K562 (cell line): ENCODE measurements around the gene ARRB2. TPM values are rescaled to one million over a fixed set of nuclear protein-coding genes. Genes with fewer than 3 reads are reported as not detected.

Experiments used
- BCL6 ChIP-seq: fragments of 250-450 bp; sonication (Bioruptor Pico); IDR thresholded peaks from 2 replicates; pipeline ENCODE4 v1.4.0; 2020
- COPS2 ChIP-seq: fragments of 450-650 bp; conservative IDR thresholded peaks from 2 replicates; pipeline ENCODE4 v1.6.1; 2016; ENCODE audit warnings: mild to moderate bottlenecking, moderate library complexity
- MBD1 ChIP-seq: fragments of 250-450 bp; sonication (Bioruptor Pico); IDR thresholded peaks from 2 replicates; pipeline ENCODE4 v1.8.0; 2022; ENCODE audit warnings: inconsistent platforms
- MGA ChIP-seq: fragments of 450-650 bp; IDR thresholded peaks from 2 replicates; pipeline ENCODE4 v1.6.1; 2016; ENCODE audit warnings: mild to moderate bottlenecking, moderate library complexity
- RBM25 ChIP-seq: fragments of 200-400 bp; formaldehyde crosslinking; IDR thresholded peaks from 2 replicates; pipeline ENCODE4 v1.6.1; 2018; ENCODE audit warnings: low read length, low read depth, moderate library complexity; ENCODE audit not compliant: severe bottlenecking
- SIN3A ChIP-seq, 2 experiments: fragments of 150-350 bp in 1 of 2; IDR thresholded peaks; 2 replicates each; pipeline ENCODE4 v1.6.1; 2011 to 2016; ENCODE audit warnings: borderline replicate concordance in 2 of 2, low read depth in 2 of 2, low read length in 2 of 2, mild to moderate bottlenecking in 2 of 2, moderate library complexity in 2 of 2; ENCODE audit not compliant: control insufficient read depth in 1 of 2
- ZNF398 ChIP-seq: fragments of 250-450 bp; sonication (Bioruptor Pico); IDR thresholded peaks from 2 replicates; pipeline ENCODE4 v1.8.0; 2021; ENCODE audit warnings: moderate library complexity, mild to moderate bottlenecking, inconsistent platforms
- ZNF444 ChIP-seq: fragments of 250-450 bp; sonication (Bioruptor Pico); IDR thresholded peaks from 2 replicates; pipeline ENCODE4 v1.4.0; 2020; ENCODE audit warnings: mild to moderate bottlenecking, moderate library complexity
- ZNF445 ChIP-seq: fragments of 250-450 bp; sonication (Bioruptor Pico); IDR thresholded peaks from 2 replicates; pipeline ENCODE4 v1.4.0; 2020; ENCODE audit warnings: low read depth, mild to moderate bottlenecking, moderate library complexity
- ZNF586 ChIP-seq: fragments of 450-650 bp; formaldehyde crosslinking; conservative IDR thresholded peaks from 2 replicates; pipeline ENCODE4 v1.4.0; 2020; ENCODE audit warnings: mild to moderate bottlenecking, moderate library complexity
- ZNF764 ChIP-seq: fragments of 250-450 bp; sonication (Bioruptor Pico); IDR thresholded peaks from 2 replicates; pipeline ENCODE4 v1.4.0; 2020; ENCODE audit warnings: low read depth, mild to moderate bottlenecking, moderate library complexity
- polyA plus RNA-seq, 8 experiments: library from polyadenylated mRNA; depleted of rRNA in 4 of 8; stranded (reverse) in 5 of 8; unstranded in 3 of 8; fragments of >200 nt; fragmentation: Nextera tagmentation in 2 of 8; fragmentation: Illumina TruSeq in 1 of 8; extraction: Ambion mirVana in 2 of 8; extraction: Trizol in 1 of 8; gene quantifications; 2 replicates each; pipeline versions ENCODE4 v1.2.1 to v1.2.3, GENCODE V29; 2011 to 2014; ENCODE audit warnings: inconsistent platforms in 1 of 8, missing spikeins in 1 of 8
- total RNA-seq, 7 experiments: library from RNA; depleted of rRNA in 6 of 7; stranded (reverse); fragments of >200 nt in 6 of 7; fragmentation: Illumina TruSeq in 2 of 7; extraction: Trizol in 2 of 7; gene quantifications; 2 replicates each; pipeline versions ENCODE4 v1.2.1 to v1.2.3, GENCODE V29; 2011 to 2021; ENCODE audit warnings: low replicate concordance in 1 of 7

Gene ARRB2
- total and polyA plus RNA-seq, 9 of the 15 experiments (the other 6 are each of a cell fraction or from before 2014, with no cell fraction given): 0.79 to 15.3 (median 8.8) TPM

GRCh38 chr17:4709794-4710692, at the start of gene ARRB2 (continued):
- TF ChIP-seq MGA: peak; percentile 85
- no peak for TF ChIP-seq MBD1 (CRISPR knock-in tag)
- no peak for TF ChIP-seq ZNF445 (CRISPR knock-in tag)
- TF ChIP-seq ZNF398: no peak
- TF ChIP-seq RBM25: peak; percentile 27
- TF ChIP-seq BCL6: no peak
- TF ChIP-seq ZNF764 (CRISPR knock-in tag): no peak
- TF ChIP-seq COPS2: no peak
- no peak for TF ChIP-seq ZNF586 (CRISPR knock-in tag)
- no peak for TF ChIP-seq ZNF444 (CRISPR knock-in tag)
- peak in 1 of 2 experiments; percentile 29; a peak in 1 of 4 replicates for TF ChIP-seq SIN3A (IDR thresholded peaks at IDR 0.05; ENCODE audit: borderline replicate concordance in 2 of 2, control insufficient read depth in 1 of 2, low read depth in 2 of 2, low read length in 2 of 2)
